NCI-H2081 (cell line): ENCODE results near the gene OPTC.

Experiments
- DNase-seq, 2 experiments: peaks; one replicate each; lab custom pipeline; 2025; lab: John Stamatoyannopoulos, UW

The OPTC gene

GRCh38 chr1:203536980-203537455, 43.1 kb downstream of the OPTC start:
- no peak for DNase-seq

- peak in 1 of 2 experiments; percentile 28 for DNase-seq
These were observed 44.0 kb downstream of the OPTC start for GRCh38 chr1:203537806-203538464.

- no peak for DNase-seq
These were observed 44.8 kb downstream of the OPTC start for GRCh38 chr1:203538726-203539125.

- no peak for DNase-seq
These were observed 46.0 kb downstream of the OPTC start for GRCh38 chr1:203539831-203540546.

- DNase-seq: no peak
These were observed 50.5 kb downstream of the OPTC start for GRCh38 chr1:203544485-203544884.

- no peak for DNase-seq
These were observed 51.2 kb downstream of the OPTC start for GRCh38 chr1:203544978-203545816.

- DNase-seq: no peak
These were observed 52.3 kb downstream of the OPTC start for GRCh38 chr1:203546274-203546673.

GRCh38 chr1:203547147-203547546, 53.2 kb downstream of the OPTC start:
- no peak for DNase-seq

- no peak for DNase-seq
These were observed 53.9 kb downstream of the OPTC start for GRCh38 chr1:203547771-203548421.

GRCh38 chr1:203548892-203549291, 54.9 kb downstream of the OPTC start:
- no peak for DNase-seq

- DNase-seq: no peak
These were observed 55.4 kb downstream of the OPTC start for GRCh38 chr1:203549309-203549708.

GRCh38 chr1:203550846-203551245, 56.9 kb downstream of the OPTC start:
- DNase-seq: no peak

GRCh38 chr1:203551550-203551949, 57.6 kb downstream of the OPTC start:
- DNase-seq: no peak

GRCh38 chr1:203553496-203553895, 59.5 kb downstream of the OPTC start:
- DNase-seq: no peak

- no peak for DNase-seq
These were observed 60.1 kb downstream of the OPTC start for GRCh38 chr1:203554071-203554470.

GRCh38 chr1:203555076-203555475, 61.1 kb downstream of the OPTC start:
- no peak for DNase-seq

- no peak for DNase-seq
These were observed 61.6 kb downstream of the OPTC start for GRCh38 chr1:203555511-203556046.

GRCh38 chr1:203556047-203556851, 62.3 kb downstream of the OPTC start:
- no peak for DNase-seq

- no peak for DNase-seq
These were observed 63.4 kb downstream of the OPTC start for GRCh38 chr1:203557390-203557789.

GRCh38 chr1:203558064-203558760, 64.3 kb downstream of the OPTC start:
- DNase-seq: no peak
